C4-2B (cell line): Measurements from ENCODE around the gene RAD18.

Experiments
- CTCF ChIP-seq: fragments of 450-650 bp; conservative IDR thresholded peaks from 2 replicates; pipeline ENCODE4 v1.5.1; 2017; ENCODE audit warnings: mild to moderate bottlenecking
- ZFX ChIP-seq: fragments of 450-650 bp; IDR thresholded peaks from 2 replicates; pipeline ENCODE4 v1.6.1; 2017

GRCh38 chr3:8845641-8846040, 117.6 kb downstream of the RAD18 start:
- TF ChIP-seq CTCF (no peak), ZFX (no peak)
